SU-DHL-6 (cell line): ENCODE results near the gene SYNJ2BP.
A peak's percentile ranks its signal among the peaks of the same experiment; 100 is the strongest.

Experiments used
- H2AFZ ChIP-seq: fragments of 200-600 bp; sonication (generic); 2 replicates; pipeline ENCODE4 v1.6.1; 2014; ENCODE audit warnings: low read depth, mild to moderate bottlenecking, moderate library complexity, mixed read lengths, antibody characterized with exemption, low read length; ENCODE audit not compliant: severe bottlenecking
- H3F3A ChIP-seq: fragments of 200-600 bp; shearing (Covaris generic); 2 replicates; pipeline ENCODE4 v1.6.0; 2016; ENCODE audit warnings: antibody characterized with exemption, mild to moderate bottlenecking; ENCODE audit not compliant: insufficient read depth
- H3K27ac ChIP-seq: fragments of 200-600 bp; sonication (generic); 2 replicates; pipeline ENCODE4 v1.5.1; 2016; ENCODE audit warnings: low read depth, mild to moderate bottlenecking, low read length, moderate library complexity, mixed read lengths
- H3K27me3 ChIP-seq: fragments of 200-600 bp; sonication (generic), shearing (Covaris generic); 2 replicates; pipeline ENCODE4 v1.6.0; 2014; ENCODE audit warnings: mild to moderate bottlenecking, low read length
- H3K36me3 ChIP-seq: fragments of 200-600 bp; sonication (generic); 2 replicates; pipeline ENCODE4 v1.6.1; 2014; ENCODE audit warnings: mild to moderate bottlenecking, low read length, mixed read lengths
- H3K4me2 ChIP-seq: fragments of 300-600, 200-600 bp; shearing (Covaris generic), sonication (generic); 2 replicates; pipeline ENCODE4 v1.6.0; 2014; ENCODE audit warnings: low read length, low read depth, mild to moderate bottlenecking; ENCODE audit not compliant: poor library complexity, severe bottlenecking
- H3K4me3 ChIP-seq: fragments of 200-600 bp; sonication (generic); 2 replicates; pipeline ENCODE4 v1.5.1; 2014; ENCODE audit warnings: antibody characterized with exemption, low read length, mild to moderate bottlenecking, mixed read lengths; ENCODE audit not compliant: insufficient read depth, poor library complexity, severe bottlenecking
- H3K79me2 ChIP-seq: fragments of 200-600 bp; sonication (generic); 2 replicates; pipeline ENCODE4 v1.6.1; 2014; ENCODE audit warnings: mild to moderate bottlenecking, low read length, moderate library complexity; ENCODE audit not compliant: insufficient read depth
- H3K9ac ChIP-seq: fragments of 200-600 bp; sonication (generic); 2 replicates; pipeline ENCODE4 v1.7.0; 2014; ENCODE audit warnings: mild to moderate bottlenecking, low read length
- H3K9me2 ChIP-seq: fragments of 200-600 bp; sonication (generic); replicated peaks from 2 replicates; pipeline ENCODE4 v1.6.1; 2014; ENCODE audit warnings: low read length; ENCODE audit not compliant: insufficient read depth
- H3K9me3 ChIP-seq: fragments of 200-600 bp; sonication (generic); 2 replicates; pipeline ENCODE4 v1.6.1; 2014; ENCODE audit warnings: low read length, mixed read lengths; ENCODE audit not compliant: insufficient read depth
- H4K20me1 ChIP-seq: fragments of 200-600 bp; sonication (generic); 2 replicates; pipeline ENCODE4 v1.6.1; 2014; ENCODE audit warnings: low read depth, mild to moderate bottlenecking, antibody characterized with exemption, low read length, moderate library complexity, mixed read lengths
- CTCF ChIP-seq: fragments of 200-600 bp; sonication (generic); IDR thresholded peaks from one replicate; pipeline ENCODE4 v1.5.1; 2017; ENCODE audit warnings: antibody characterized with exemption, mild to moderate bottlenecking, low read length, moderate library complexity; ENCODE audit not compliant: insufficient read depth, poor library complexity, severe bottlenecking
- EZH2phosphoT487 ChIP-seq: fragments of 200-600 bp; sonication (generic), shearing (Covaris generic); conservative IDR thresholded peaks from 2 replicates; pipeline ENCODE4 v1.6.1; 2018; ENCODE audit warnings: mild to moderate bottlenecking, antibody characterized with exemption, low read length, moderate library complexity, mixed read lengths

Gene SYNJ2BP

GRCh38 chr14:70416725-70417349 is at the start of gene SYNJ2BP:
TSS of gene SYNJ2BP (minus strand) at chr14:70417090. CDS start at chr14:70416963, 127 bp downstream.
- Histone ChIP-seq H3K9me2 (no peaks in the 10 kb centered on the region), H3K4me2 (peak within 1 kb of the TSS; percentile 39), H3K27ac (no peak within 1 kb of the TSS), H3K9ac (peak within 1 kb of the TSS; percentile 9; the same call in 1 of the 2 replicates), H3K79me2 (no peaks in the 10 kb centered on the region), H3K36me3 (no peaks in the 10 kb centered on the region), H3K27me3 (no peaks in the 10 kb centered on the region), H3F3A (no peaks in the 10 kb centered on the region), H3K9me3 (no peaks in the 10 kb centered on the region), H3K4me3 (peak within 1 kb of the TSS; percentile 21), H4K20me1 (no peaks in the 10 kb centered on the region), H2AFZ (peak within 1 kb of the TSS; percentile 36)
- TF ChIP-seq CTCF = no peak
- TF ChIP-seq EZH2phosphoT487 = no peak

- no peak for TF ChIP-seq EZH2phosphoT487
- no peak for TF ChIP-seq CTCF
- H3K36me3 ChIP-seq = no peaks in the 10 kb centered on the region
- no peaks in the 10 kb centered on the region for H3K27me3 ChIP-seq
- H2AFZ ChIP-seq = no peak overlapping the region
- H3F3A ChIP-seq = no peaks in the 10 kb centered on the region
- H3K9me2 ChIP-seq = no peaks in the 10 kb centered on the region
- no peak overlapping the region for H3K4me3 ChIP-seq
- H3K9ac ChIP-seq = no peak overlapping the region
- no peaks in the 10 kb centered on the region for H3K79me2 ChIP-seq
- H3K4me2 ChIP-seq = no peak overlapping the region
- no peaks in the 10 kb centered on the region for H4K20me1 ChIP-seq
- no peaks in the 10 kb centered on the region for H3K9me3 ChIP-seq
- H3K27ac ChIP-seq = no peak overlapping the region
Observed at GRCh38 chr14:70454731-70455130, 37.8 kb upstream of the SYNJ2BP start.

- Histone ChIP-seq H4K20me1 (no peaks in the 10 kb centered on the region), H3K27ac (no peak within 1 kb of the TSS), H3F3A (no peaks in the 10 kb centered on the region), H2AFZ (no peak within 1 kb of the TSS), H3K9me2 (no peaks in the 10 kb centered on the region), H3K9ac (no peak within 1 kb of the TSS), H3K4me2 (no peak within 1 kb of the TSS), H3K4me3 (no peak within 1 kb of the TSS), H3K36me3 (no peaks in the 10 kb centered on the region), H3K79me2 (no peaks in the 10 kb centered on the region), H3K27me3 (no peaks in the 10 kb centered on the region), H3K9me3 (no peaks in the 10 kb centered on the region)
- TF ChIP-seq EZH2phosphoT487 = no peak
- no peak for TF ChIP-seq CTCF
Observed at GRCh38 chr14:70451874-70452273, 35.0 kb upstream of the SYNJ2BP start, which contains the start of gene ADAM21. TSS of gene ADAM21 (plus strand) at chr14:70452174. CDS start at chr14:70457500, 5,326 bp downstream.
